Panc1 (cell line): ENCODE data around the gene PDGFD.

Experiments
- SIN3A ChIP-seq: IDR thresholded peaks from 2 replicates; pipeline ENCODE4 v1.6.1; 2012; ENCODE audit warnings: low read depth, mild to moderate bottlenecking, low read length, moderate library complexity, borderline replicate concordance; ENCODE audit not compliant: insufficient read depth
- TCF7L2 ChIP-seq: IDR thresholded peaks from 2 replicates; pipeline ENCODE4 v1.6.1; 2011; ENCODE audit warnings: mild to moderate bottlenecking, low read depth, low read length, inconsistent platforms
- TF ChIP-seq, protein P1 (sequence below): fragments of 450-650 bp; IDR thresholded peaks from 2 replicates; pipeline ENCODE4 v1.5.1; 2017; ENCODE audit warnings: mild to moderate bottlenecking

DNA sequence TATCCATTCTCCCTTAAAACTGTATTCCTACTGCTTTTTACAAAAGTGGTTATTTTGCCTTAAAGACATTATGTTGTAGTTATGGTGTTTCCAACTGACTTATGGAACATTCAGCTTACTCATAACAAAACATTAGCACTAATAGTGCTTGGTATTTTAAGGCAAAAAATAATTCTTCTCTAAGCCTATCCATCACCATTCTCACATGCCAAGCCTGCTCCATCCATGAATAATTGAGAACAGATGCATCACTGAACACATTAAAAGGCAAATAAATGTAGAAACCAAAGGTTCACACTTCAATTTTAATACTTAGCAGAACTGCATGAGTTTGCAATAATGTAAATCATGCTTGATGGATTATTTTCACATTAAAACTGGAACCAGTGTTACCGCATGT lies 169.9 kb downstream of the PDGFD start:
- TF ChIP-seq, protein P1, sequence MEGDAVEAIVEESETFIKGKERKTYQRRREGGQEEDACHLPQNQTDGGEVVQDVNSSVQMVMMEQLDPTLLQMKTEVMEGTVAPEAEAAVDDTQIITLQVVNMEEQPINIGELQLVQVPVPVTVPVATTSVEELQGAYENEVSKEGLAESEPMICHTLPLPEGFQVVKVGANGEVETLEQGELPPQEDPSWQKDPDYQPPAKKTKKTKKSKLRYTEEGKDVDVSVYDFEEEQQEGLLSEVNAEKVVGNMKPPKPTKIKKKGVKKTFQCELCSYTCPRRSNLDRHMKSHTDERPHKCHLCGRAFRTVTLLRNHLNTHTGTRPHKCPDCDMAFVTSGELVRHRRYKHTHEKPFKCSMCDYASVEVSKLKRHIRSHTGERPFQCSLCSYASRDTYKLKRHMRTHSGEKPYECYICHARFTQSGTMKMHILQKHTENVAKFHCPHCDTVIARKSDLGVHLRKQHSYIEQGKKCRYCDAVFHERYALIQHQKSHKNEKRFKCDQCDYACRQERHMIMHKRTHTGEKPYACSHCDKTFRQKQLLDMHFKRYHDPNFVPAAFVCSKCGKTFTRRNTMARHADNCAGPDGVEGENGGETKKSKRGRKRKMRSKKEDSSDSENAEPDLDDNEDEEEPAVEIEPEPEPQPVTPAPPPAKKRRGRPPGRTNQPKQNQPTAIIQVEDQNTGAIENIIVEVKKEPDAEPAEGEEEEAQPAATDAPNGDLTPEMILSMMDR, result no peak
- TF ChIP-seq TCF7L2, result no peak
- no peak for TF ChIP-seq SIN3A
